HG03159 (cell line): Measurements from ENCODE around the gene MAU2.
"Not testable (repeated sequence)": the region's sequence is repeated elsewhere in the genome, so short reads cannot be mapped to it uniquely, and the experiment has no call there.

Experiments used
- ATAC-seq: cut with Tn5 transposase; IDR thresholded peaks from one replicate; pipeline ENCODE4 v1.9.1; 2021; ENCODE audit warnings: mild to moderate bottlenecking, moderate library complexity; ENCODE audit not compliant: unreplicated experiment

Gene MAU2

DNA sequence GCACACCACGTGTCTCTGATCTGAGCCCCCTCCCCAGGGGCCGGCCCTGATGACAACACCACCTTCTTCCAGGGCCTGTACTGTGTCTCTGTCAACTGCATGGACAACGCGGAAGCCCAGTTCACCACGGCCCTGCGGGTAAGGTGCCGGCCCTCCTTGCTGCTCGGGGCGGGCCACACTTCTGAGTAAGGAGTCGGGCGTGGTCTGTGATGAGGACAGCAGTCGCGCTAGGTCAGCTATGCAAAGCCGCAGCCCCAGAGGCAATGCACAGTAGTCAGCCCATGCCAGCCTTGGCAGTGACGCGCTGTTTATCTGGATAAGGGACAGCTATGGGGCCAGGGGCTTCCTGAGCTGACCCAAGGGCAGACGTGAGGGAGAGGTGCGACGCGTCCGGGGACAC, 24.6 kb downstream of the MAU2 start:
- no peak for ATAC-seq

DNA sequence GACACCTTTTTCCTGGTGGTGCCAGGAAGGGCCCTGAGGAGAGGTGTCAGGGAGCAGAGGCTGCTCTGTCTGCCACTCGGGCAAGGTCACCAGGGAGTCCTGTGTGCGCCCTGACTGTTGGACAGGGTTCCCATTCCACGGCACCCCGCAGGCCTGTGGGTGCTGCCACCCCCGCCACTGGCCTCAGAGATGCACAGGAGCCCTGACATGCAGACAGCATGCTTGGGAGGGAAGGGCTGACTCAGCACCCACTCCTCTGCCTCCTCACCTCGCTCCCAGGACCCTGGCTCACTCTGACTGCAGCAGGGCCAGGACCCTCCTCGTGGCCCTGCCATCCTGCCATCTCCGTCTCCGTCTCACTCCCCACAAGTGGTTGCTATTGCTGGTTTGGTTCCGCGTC, 25.3 kb downstream of the MAU2 start:
- ATAC-seq, result no peak

DNA sequence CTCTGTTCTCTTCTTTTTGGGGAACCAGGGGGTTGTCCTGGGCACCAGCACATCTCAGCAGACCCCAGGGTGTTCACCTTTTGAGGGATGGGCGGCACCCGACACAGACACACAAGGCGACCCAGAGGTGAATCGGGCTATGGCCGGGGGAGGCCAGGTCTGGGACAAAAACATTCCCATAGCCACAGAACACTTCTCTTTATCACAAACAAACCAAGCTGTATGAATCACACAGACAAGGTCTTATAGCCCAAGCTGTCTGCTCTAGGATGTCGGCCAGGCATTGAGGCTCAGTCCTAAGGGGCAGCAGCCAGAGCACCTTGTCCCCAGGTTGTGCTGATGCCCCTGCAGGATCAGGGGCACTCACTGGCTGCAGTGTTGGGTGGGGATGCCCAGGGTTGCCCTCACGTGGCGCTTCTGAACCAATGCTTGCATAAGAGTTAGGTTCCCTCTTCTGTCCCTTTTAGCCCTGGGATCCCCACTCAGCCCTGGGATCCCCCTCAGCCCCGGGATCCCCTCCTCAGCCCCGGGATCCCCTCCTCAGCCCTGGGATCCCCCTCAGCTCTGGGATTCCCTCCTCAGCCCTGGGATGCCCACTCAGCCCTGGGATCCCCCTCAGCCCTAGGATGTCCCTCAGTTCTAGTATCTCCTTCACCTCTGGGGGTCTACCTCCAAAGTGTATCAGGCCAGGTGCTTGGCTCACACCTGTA, 26.9 kb downstream of the MAU2 start:
- ATAC-seq, result no peak

DNA sequence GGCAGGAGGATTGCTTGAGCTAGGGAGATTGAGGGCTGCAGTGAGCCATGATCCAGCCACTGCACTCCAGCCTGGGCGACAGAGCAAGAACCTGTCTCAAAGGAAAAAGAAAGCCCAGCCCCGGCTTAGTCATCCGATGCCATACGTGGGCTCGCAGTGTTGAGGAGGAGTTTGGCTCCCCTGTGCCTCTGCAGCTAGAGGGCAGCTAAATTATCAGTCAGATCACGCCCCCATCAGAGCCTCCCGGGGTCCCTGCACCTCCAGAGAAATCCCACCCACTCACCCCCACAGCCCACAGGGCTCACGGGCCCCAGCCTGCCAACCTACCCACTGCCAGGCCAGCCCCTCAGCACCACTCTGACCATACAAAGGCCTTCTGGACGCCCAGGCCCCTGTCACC, 27.6 kb downstream of the MAU2 start:
- no peak for ATAC-seq

- no peak for ATAC-seq
Measured at GRCh38 chr19:19349365-19349764, 28.7 kb downstream of the MAU2 start.

DNA sequence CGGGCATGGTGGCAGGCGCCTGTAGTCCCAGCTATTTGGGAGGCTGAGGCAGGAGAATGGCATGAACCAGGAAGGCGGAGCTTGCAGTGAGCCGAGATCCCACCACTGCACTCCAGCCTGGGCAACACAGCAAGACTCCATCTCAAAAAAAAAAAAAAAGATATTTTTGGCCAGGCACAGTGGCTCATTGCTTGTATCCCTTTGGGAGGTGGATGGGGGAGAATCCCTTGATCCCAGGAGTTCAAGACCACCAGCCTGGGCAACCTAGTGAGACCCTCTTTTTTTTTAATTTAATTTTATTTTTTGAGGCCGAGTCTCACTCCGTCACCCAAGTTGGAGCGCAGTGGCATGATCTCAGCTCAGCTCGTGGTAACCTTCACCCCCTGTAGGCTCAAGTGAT, 30.1 kb downstream of the MAU2 start:
- not testable (repeated sequence) for ATAC-seq

DNA sequence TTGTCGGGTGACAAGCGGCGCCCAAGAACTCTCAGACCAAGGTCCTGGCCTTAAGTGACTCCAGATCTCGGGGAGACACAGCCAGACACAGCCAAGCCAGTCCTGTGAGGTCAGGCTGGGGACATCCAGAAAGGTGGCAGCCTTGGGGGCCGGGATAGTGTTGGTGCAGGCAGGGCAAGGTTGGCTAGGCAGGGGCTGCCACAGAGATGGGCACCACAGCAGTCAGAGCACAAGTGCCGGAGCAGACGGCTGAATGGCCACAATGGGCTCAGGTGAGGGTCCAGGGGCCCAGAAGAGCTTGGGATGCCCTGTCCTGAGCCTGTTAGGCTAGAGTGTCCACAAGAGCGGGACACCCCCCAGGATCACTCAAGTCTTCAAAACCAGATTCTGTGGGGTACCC, 32.2 kb downstream of the MAU2 start:
- ATAC-seq, result no peak

GRCh38 chr19:19354007-19354406, 33.4 kb downstream of the MAU2 start:
- ATAC-seq, result no peak

GRCh38 chr19:19354932-19355331, 34.3 kb downstream of the MAU2 start:
- no peak for ATAC-seq

DNA sequence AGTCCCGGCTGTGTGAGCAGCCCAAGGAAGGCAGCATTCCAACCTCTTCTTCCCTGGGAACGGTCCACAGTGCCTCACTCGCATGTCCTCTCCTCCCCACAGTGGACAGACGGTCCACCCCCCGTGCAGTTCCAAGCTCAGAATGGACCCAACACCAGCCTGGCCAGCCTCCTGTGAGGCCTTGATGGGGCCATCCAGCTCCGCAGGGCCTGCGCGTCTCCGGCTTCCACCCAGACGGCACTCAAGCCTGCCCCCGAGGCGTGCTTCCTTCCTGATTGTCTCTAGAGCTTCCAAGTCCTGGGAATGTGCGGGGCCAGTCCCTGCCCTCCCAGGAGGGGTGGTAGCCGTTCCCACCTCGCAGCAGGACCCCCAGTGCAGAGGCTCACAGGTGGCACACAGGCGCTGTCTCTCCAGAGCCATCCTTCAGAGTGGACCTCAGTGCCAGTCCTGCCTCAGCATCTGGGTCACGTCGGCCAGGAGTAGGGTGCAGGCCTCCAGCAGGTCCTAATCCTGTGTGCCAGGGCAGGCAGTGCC, 35.0 kb downstream of the MAU2 start:
- ATAC-seq, result no peak

DNA sequence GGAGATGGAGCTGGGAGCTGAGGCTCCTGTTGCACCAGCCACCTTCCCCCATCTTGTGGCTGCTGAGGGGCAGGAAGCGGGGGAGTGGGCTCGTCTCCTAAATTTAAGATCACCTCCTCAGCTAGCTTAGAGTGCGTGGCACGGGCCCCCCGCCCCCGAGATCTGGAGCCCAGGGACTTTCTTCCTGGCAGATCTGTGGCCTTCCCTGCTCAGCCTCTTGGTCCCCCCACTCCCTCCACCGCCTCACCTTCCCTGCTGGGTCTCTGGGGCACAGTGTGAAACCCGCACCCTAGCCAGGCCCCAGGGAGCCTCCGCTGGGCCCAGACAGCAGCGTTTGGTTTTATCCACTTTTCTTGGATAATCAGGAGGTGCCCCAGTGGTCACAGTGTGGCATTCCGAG, 35.9 kb downstream of the MAU2 start:
- ATAC-seq, result no peak

DNA sequence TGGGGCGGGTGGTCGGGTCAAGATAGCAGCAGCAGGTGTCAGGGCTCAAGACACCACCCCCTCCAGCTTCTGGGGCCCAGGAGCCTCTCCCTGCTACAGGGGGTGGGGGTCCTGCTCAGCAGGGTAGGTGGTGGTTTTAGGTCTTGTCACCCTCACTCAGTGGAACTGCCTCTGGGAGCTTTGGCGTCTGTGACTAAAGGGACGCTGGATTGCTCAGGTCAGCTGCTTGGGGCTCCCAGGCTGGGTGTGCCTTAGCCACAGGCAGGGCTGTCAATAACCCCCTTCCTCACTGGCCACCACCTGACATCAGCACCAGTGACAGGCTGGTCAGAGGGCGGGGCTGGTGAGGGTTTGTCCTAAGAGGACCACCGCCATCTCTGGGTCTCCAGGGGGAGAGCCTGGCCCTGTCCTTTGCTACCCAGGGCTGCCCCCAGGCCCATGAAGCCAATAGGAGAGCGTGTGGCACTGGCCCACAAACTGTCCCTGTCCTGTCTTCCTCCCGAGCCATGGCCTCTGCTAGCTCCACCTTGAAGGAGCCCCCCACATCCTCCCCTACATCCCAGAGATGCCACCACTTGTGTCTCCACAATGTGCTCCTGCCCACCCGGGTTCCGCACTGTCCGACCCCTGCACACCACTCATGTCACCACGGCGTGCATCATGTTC, 36.4 kb downstream of the MAU2 start:
- no peak for ATAC-seq

DNA sequence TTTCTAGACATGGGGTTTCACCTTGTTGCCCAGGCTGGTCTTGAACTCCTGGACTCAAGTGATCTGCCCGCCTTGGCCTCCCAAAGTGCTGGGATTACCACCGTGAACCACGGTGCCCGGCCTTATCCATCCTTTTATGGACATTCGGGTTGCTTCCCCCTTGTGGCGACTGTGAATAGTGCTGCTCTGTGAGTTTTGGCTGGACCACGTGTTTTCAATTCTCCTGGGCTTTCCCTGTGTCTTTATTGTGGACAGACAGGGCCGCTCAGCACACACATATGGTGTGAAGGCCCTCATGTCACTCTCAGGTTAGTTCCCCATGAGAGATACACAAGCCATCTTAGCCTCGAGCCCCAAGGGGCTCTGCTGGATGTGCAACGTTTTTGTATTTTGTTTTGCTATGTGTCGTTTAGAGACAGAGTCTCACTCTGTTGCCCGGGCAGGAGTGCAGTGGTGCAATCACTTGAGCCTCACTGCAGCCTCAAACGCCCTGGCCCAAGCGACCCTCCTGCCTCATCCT, 40.5 kb downstream of the MAU2 start:
- peak; percentile 72 for ATAC-seq

DNA sequence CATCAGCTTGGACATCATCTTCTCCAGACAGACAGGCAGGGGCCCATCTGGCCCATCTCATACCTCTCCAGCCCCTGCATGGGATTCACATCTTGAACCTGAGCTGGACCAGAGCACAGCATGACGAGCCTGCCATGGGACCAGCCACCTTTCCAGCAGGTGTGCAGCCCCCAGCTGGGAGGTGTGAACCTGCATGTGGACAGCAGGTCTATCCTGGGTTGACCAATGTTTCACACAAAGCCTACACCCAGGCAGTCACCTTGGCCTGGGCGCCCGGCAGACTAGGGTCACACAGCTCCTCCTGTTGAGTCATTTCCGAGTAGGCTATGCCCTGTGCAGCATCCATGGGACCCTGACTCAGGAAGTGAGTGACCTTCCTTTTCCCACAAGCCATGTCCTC, 41.4 kb downstream of the MAU2 start:
- ATAC-seq, result no peak

- ATAC-seq, result no peak
Measured at GRCh38 chr19:19366434-19367396, 46.1 kb downstream of the MAU2 start.

DNA sequence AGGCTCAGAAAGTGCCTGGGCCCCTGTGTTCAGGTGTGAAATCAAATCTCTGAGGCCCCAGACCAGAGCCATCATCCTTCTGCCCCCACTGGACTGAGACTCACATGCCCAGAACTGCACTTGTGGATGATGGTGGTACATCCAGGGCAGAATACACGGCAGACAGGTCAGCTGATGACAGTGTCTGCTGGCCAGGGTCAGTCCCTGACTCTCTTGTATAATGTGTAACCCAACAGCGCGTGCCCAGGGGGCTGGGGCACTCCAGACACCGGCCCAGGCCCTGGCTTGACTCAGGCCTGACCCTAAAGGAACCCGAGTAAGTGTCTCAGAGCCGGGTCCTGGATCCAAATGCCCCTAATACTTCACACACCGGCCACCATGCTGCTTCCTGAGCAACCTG, 47.5 kb downstream of the MAU2 start:
- no peak for ATAC-seq

- ATAC-seq, result no peak
Measured at GRCh38 chr19:19371059-19371458, 50.4 kb downstream of the MAU2 start.

- peak; percentile 81 for ATAC-seq
Measured at GRCh38 chr19:19372656-19373416, 52.2 kb downstream of the MAU2 start.

- ATAC-seq, result no peak
Measured at GRCh38 chr19:19379527-19379926, 58.9 kb downstream of the MAU2 start.

- ATAC-seq, result not testable (repeated sequence)
Measured at GRCh38 chr19:19380316-19380715, 59.7 kb downstream of the MAU2 start.
